HCT116 (cell line): ENCODE results near the gene PACS2. TPM values are rescaled to one million over a fixed set of nuclear protein-coding genes. Genes with fewer than 3 reads are reported as not detected.

Experiments used
- ATAC-seq: fragments of 200-7000 bp; cut with Tn5 transposase; 2 replicates; pipeline ENCODE4 v1.9.1; 2020; ENCODE audit warnings: mild to moderate bottlenecking, moderate library complexity
- BruUV-seq: library from RNA; stranded (reverse); fragments of 400-500 nt; replicated peaks from 2 replicates; lab custom pipeline; 2021; lab: Mats Ljungman, UMichigan
- CTCF ChIA-PET: fragments of 300-600 bp; sonication (Branson Sonifier 250); formaldehyde crosslinking; loops from one replicate; lab custom pipeline; 2021; ENCODE audit warnings: antibody characterized with exemption; lab: Charles Lee
- POLR2A ChIA-PET: fragments of 300-600, 350-600 bp; sonication (Branson Sonifier 250); formaldehyde crosslinking; loops from one replicate; lab custom pipeline; 2021; ENCODE audit warnings: antibody characterized with exemption; lab: Charles Lee
- RAD21 ChIA-PET, 2 experiments: fragments of 300-600 bp; sonication (Branson Sonifier 250); formaldehyde crosslinking; loops; one replicate each; lab custom pipeline; 2023; ENCODE audit warnings: low total read pairs in 2 of 2; ENCODE audit not compliant: uncharacterized antibody in 2 of 2, unreplicated experiment in 2 of 2, low non-redundant PET in 1 of 2; lab: Charles Lee
- DNase-seq: peaks from one replicate; pipeline ENCODE4 v3.0.0-alpha.2; 2010; ENCODE audit warnings: low read depth, low spot score
- H2AFZ ChIP-seq: fragments of 200-600 bp; shearing (Covaris generic), sonication (generic); 2 replicates; pipeline ENCODE4 v1.6.1; 2017; ENCODE audit warnings: low read depth, mixed run types, mixed read lengths, antibody characterized with exemption, low read length; ENCODE audit not compliant: poor library complexity, severe bottlenecking
- H3K27ac ChIP-seq: 2 replicates; pipeline ENCODE4 v1.5.1; 2012; ENCODE audit warnings: low read depth, low read length
- H3K27me3 ChIP-seq: fragments of 200-600 bp; sonication (generic); 2 replicates; pipeline ENCODE4 v1.6.1; 2016; ENCODE audit warnings: mixed run types, low read length, mixed read lengths; ENCODE audit not compliant: insufficient read depth
- H3K36me3 ChIP-seq, 2 experiments: fragments of 200-500 bp in 1 of 2; fragments of 200-600 bp in 1 of 2; sonication (Bioruptor generic) in 1 of 2; sonication (generic) in 1 of 2; 2 replicates each; pipeline versions ENCODE4 v1.5.1 to v1.6.1; 2014 to 2016; ENCODE audit warnings: low read length in 2 of 2, inconsistent platforms in 1 of 2, mixed read lengths in 1 of 2, mixed run types in 1 of 2; ENCODE audit not compliant: insufficient read depth in 2 of 2, control insufficient read depth in 1 of 2
- H3K4me1 ChIP-seq, 2 experiments: fragments of 200-600 bp in 1 of 2; sonication (generic) in 1 of 2; 2 replicates each; pipeline versions ENCODE4 v1.5.1 to v1.6.1; 2012 to 2017; ENCODE audit warnings: low read length in 2 of 2, inconsistent platforms in 1 of 2, mild to moderate bottlenecking in 1 of 2, mixed read lengths in 1 of 2, mixed run types in 1 of 2, moderate library complexity in 1 of 2; ENCODE audit not compliant: insufficient read depth in 2 of 2, control insufficient read depth in 1 of 2
- H3K4me2 ChIP-seq: fragments of 200-600 bp; sonication (generic); 2 replicates; pipeline ENCODE4 v1.6.1; 2017; ENCODE audit warnings: mixed run types, low read length, mixed read lengths
- H3K4me3 ChIP-seq, 2 experiments: fragments of 200-600 bp in 1 of 2; sonication (generic) in 1 of 2; replicated peaks in 1 of 2; 2 replicates each; pipeline ENCODE4 v1.5.1; 2011 to 2016; ENCODE audit warnings: low read length in 2 of 2, control low read depth in 1 of 2, low read depth in 1 of 2, mild to moderate bottlenecking in 1 of 2, mixed read lengths in 1 of 2, mixed run types in 1 of 2
- H3K79me2 ChIP-seq: fragments of 200-600 bp; sonication (generic); 2 replicates; pipeline ENCODE4 v1.6.1; 2017; ENCODE audit warnings: mild to moderate bottlenecking, mixed run types, low read length, moderate library complexity, mixed read lengths; ENCODE audit not compliant: insufficient read depth
- H3K9ac ChIP-seq: fragments of 200-600 bp; sonication (generic); 2 replicates; pipeline ENCODE4 v1.6.1; 2016; ENCODE audit warnings: low read length, mixed read lengths
- H3K9me2 ChIP-seq: fragments of 200-600 bp; sonication (generic), shearing (Covaris generic); 2 replicates; pipeline ENCODE4 v1.6.1; 2017; ENCODE audit warnings: mixed run types, mild to moderate bottlenecking, moderate library complexity; ENCODE audit not compliant: insufficient read depth
- H3K9me3 ChIP-seq, 2 experiments: fragments of 200-500 bp in 1 of 2; fragments of 200-600 bp in 1 of 2; sonication (Bioruptor generic) in 1 of 2; sonication (generic) in 1 of 2; 2 replicates each; pipeline ENCODE4 v1.6.1; 2014 to 2017; ENCODE audit warnings: low read length in 2 of 2, mixed read lengths in 2 of 2, inconsistent platforms in 1 of 2, low read depth in 1 of 2, mild to moderate bottlenecking in 1 of 2, mixed run types in 1 of 2, moderate library complexity in 1 of 2; ENCODE audit not compliant: control insufficient read depth in 1 of 2, insufficient read depth in 1 of 2
- H4K20me1 ChIP-seq: fragments of 200-600 bp; sonication (generic), shearing (Covaris generic); 2 replicates; pipeline ENCODE4 v1.6.1; 2017; ENCODE audit warnings: mixed run types, mild to moderate bottlenecking, moderate library complexity; ENCODE audit not compliant: insufficient read depth
- CBX3 ChIP-seq: IDR thresholded peaks from 2 replicates; pipeline ENCODE4 v1.6.1; 2012; ENCODE audit warnings: low read depth
- ELF1 ChIP-seq: IDR thresholded peaks from 2 replicates; pipeline ENCODE4 v1.6.1; 2012; ENCODE audit warnings: low read depth, borderline replicate concordance
- EZH2 ChIP-seq: fragments of 200-600 bp; sonication (generic); IDR thresholded peaks from 2 replicates; pipeline ENCODE4 v1.6.1; 2017; ENCODE audit warnings: antibody characterized with exemption, mixed run types
- EZH2phosphoT487 ChIP-seq: fragments of 200-600 bp; IDR thresholded peaks from 2 replicates; pipeline ENCODE4 v1.6.1; 2018; ENCODE audit warnings: antibody characterized with exemption, borderline replicate concordance
- FOSL1 ChIP-seq: IDR thresholded peaks from 2 replicates; pipeline ENCODE4 v1.6.1; 2012; ENCODE audit warnings: low read depth
- POLR2A ChIP-seq: IDR thresholded peaks from 2 replicates; pipeline ENCODE4 v1.7.0; 2011; ENCODE audit warnings: borderline replicate concordance; ENCODE audit not compliant: insufficient read depth, insufficient read length; ENCODE audit errors: extremely low read depth
- RAD21 ChIP-seq: IDR thresholded peaks from 2 replicates; pipeline ENCODE4 v1.6.1; 2012; ENCODE audit warnings: low read depth, mild to moderate bottlenecking
- SRF ChIP-seq: IDR thresholded peaks from 2 replicates; pipeline ENCODE4 v1.6.1; 2012; ENCODE audit warnings: low read depth
- TCF7L2 ChIP-seq: IDR thresholded peaks from 2 replicates; pipeline ENCODE4 v1.7.0; 2011; ENCODE audit warnings: borderline replicate concordance, inconsistent platforms; ENCODE audit not compliant: insufficient read depth, insufficient read length; ENCODE audit errors: extremely low read depth
- YY1 ChIP-seq: IDR thresholded peaks from 2 replicates; pipeline ENCODE4 v1.6.1; 2011; ENCODE audit warnings: low read length, low read depth, moderate library complexity, mild to moderate bottlenecking; ENCODE audit not compliant: insufficient replicate concordance; ENCODE audit errors: extremely low read depth
- ZFX ChIP-seq: fragments of 450-650 bp; IDR thresholded peaks from 2 replicates; pipeline ENCODE4 v1.6.1; 2017
- ZNF274 ChIP-seq: fragments of 200-500 bp; sonication (Bioruptor generic); IDR thresholded peaks from 2 replicates; pipeline ENCODE4 v1.6.1; 2014; ENCODE audit warnings: mild to moderate bottlenecking, low read depth, low read length, inconsistent platforms
- intact Hi-C: fragments of 100-400 bp; cut with micrococcal nuclease; formaldehyde crosslinking; loops from 2 replicates; pipeline ENCODE4 v1.10.0; 2022
- total RNA-seq: library from RNA; stranded (reverse); gene quantifications from one replicate; pipeline ENCODE4 v1.2.1, GENCODE V29; 2021; ENCODE audit not compliant: unreplicated experiment
- TF ChIP-seq, protein P1 (sequence below): IDR thresholded peaks from 2 replicates; pipeline ENCODE4 v1.6.1; 2012; ENCODE audit warnings: low read depth

PACS2 gene
- total RNA-seq, 1 experiment from 2014 or later: 75.5 TPM

DNA sequence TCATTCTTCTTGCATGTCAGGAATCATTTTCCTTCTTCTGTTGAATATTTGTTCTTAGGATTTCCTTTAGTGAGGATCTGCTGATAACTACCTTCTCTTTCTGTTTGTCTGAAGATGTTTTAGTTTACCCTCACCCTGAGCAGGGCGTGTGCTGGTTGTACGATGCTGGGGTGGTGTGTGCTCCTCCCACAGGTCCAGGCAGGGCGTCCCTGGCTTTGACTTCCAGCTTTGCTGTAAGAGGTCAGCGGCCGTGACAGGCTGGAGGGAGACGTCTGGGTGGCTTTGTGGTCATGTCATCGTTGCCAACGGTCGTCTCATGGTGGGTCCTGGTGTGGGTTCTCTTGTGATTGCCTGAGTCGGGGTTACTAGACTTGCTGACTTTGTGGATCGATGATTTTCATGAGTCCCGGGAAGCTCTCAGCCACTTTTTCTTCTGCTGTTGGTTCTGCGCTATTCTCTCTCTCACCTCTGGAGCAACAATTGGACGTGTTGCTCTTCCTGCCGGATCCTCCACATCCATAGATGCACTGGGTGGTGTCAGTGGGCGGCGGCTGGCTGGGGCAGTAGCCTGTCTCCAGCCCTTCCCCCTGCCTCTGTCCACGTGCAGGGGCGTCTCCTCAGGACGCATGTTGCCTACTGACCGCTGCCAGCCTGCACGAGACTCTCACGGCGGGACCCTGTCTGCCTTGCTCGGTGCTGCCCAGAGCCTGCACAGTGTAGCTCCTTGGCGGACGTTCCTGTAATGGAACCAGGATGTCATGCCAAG, 8.4 kb downstream of the PACS2 start:
- ChIA-PET RAD21 (no interaction called here), CTCF (no interaction called here), POLR2A (no interaction called here)
- BruUV-seq: no TSS peak
- Histone ChIP-seq H3K36me3 (no peaks in the 10 kb centered on the region), H3K9me3 (no peaks in the 10 kb centered on the region), H4K20me1 (no peaks in the 10 kb centered on the region), H3K4me3 (no peak overlapping the region), H3K4me2 (no peak overlapping the region), H2AFZ (no peak overlapping the region), H3K79me2 (peaks cover 54% of the 10 kb centered on the region), H3K9ac (no peak overlapping the region), H3K27me3 (no peaks in the 10 kb centered on the region), H3K27ac (no peak overlapping the region), H3K9me2 (no peaks in the 10 kb centered on the region), H3K4me1 (no peaks in the 10 kb centered on the region)
- intact Hi-C loops: no loop called here
- no peak for DNase-seq
- no peak for ATAC-seq
- TF ChIP-seq POLR2A (no peak), EZH2 (no peak), RAD21 (no peak)

DNA sequence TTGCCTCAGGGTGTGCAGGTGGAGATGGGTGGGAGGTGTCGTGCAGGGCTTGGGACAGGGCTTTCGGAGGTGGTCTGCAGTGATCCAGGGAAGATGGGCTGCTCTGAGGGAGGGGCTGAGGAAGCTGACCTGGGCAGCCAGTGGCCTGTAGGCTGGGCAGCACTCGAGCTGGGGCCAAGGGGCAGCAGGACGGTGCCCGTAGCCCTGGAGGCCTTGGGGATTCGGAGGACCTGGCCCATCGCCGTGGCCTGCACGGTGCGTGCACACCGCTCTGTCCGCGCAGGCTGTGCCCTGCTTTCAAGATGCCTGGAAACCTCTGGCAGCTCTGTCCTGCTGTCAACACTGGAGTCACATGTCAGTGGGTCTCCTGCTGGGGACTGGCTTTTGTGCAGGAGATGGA, 9.1 kb downstream of the PACS2 start:
- POLR2A ChIA-PET: no interaction called here
- no peak overlapping the region for H3K4me3 ChIP-seq
- no peaks in the 10 kb centered on the region for H3K36me3 ChIP-seq
- RAD21 ChIA-PET: no interaction called here
- no peaks in the 10 kb centered on the region for H3K9me3 ChIP-seq
- H3K27ac ChIP-seq: no peak overlapping the region
- no TSS peak for BruUV-seq
- no peaks in the 10 kb centered on the region for H3K27me3 ChIP-seq
- CTCF ChIA-PET: no interaction called here
- ATAC-seq (no peak), DNase-seq (no peak)
- H3K4me1 ChIP-seq: no peaks in the 10 kb centered on the region
- H3K9me2 ChIP-seq: no peaks in the 10 kb centered on the region
- no peak overlapping the region for H2AFZ ChIP-seq
- H3K9ac ChIP-seq: no peak overlapping the region
- no peak overlapping the region for H3K4me2 ChIP-seq
- TF ChIP-seq TCF7L2: no peak
- no peak for TF ChIP-seq ZFX
- TF ChIP-seq EZH2phosphoT487: no peak
- TF ChIP-seq SRF: no peak
- TF ChIP-seq CBX3: no peak
- no peak for TF ChIP-seq FOSL1
- TF ChIP-seq, protein P1, sequence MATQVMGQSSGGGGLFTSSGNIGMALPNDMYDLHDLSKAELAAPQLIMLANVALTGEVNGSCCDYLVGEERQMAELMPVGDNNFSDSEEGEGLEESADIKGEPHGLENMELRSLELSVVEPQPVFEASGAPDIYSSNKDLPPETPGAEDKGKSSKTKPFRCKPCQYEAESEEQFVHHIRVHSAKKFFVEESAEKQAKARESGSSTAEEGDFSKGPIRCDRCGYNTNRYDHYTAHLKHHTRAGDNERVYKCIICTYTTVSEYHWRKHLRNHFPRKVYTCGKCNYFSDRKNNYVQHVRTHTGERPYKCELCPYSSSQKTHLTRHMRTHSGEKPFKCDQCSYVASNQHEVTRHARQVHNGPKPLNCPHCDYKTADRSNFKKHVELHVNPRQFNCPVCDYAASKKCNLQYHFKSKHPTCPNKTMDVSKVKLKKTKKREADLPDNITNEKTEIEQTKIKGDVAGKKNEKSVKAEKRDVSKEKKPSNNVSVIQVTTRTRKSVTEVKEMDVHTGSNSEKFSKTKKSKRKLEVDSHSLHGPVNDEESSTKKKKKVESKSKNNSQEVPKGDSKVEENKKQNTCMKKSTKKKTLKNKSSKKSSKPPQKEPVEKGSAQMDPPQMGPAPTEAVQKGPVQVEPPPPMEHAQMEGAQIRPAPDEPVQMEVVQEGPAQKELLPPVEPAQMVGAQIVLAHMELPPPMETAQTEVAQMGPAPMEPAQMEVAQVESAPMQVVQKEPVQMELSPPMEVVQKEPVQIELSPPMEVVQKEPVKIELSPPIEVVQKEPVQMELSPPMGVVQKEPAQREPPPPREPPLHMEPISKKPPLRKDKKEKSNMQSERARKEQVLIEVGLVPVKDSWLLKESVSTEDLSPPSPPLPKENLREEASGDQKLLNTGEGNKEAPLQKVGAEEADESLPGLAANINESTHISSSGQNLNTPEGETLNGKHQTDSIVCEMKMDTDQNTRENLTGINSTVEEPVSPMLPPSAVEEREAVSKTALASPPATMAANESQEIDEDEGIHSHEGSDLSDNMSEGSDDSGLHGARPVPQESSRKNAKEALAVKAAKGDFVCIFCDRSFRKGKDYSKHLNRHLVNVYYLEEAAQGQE: no peak
- no peak for TF ChIP-seq ELF1
- no peak for TF ChIP-seq YY1
- TF ChIP-seq ZNF274: no peak
- no peaks in the 10 kb centered on the region for H4K20me1 ChIP-seq
- peaks cover 56% of the 10 kb centered on the region for H3K79me2 ChIP-seq
- intact Hi-C loops: no loop called here
